Measurements from ENCODE around the gene BMP2K.
"Not testable (repeated sequence)": the region's sequence is repeated elsewhere in the genome, so short reads cannot be mapped to it uniquely, and the experiment has no call there.

Gene BMP2K

DNA sequence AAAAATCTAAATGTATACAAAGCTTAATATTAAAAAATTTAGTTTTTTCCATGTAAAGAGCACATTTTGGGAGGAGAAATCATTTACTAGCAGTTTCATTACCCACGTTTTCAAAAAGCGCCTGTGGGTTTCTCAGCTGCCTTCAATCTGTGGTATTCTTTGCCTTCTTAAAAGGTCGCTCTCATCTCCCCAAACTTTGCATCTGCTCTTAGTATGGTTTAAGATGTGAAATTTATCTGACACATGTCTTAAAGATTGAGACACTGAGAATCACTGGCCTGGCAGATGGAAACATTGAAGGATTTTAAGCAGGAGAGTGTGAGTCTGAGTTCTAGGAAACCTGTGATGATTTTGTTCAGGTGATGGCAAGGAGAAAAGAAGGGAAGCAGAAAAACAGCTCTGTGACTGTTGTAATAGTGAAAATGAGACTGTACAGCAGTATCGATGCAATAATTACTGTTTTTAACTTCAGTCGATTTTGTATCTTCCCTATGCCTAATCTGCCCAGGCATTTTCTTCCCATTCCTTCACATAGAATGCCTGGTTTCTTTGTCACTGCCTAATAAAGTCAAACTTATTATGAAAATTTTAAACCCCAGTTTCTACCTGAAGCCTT, 87.2 kb downstream of the BMP2K start:
- no peak for DNase-seq (ENCODE audit: low read depth)

DNA sequence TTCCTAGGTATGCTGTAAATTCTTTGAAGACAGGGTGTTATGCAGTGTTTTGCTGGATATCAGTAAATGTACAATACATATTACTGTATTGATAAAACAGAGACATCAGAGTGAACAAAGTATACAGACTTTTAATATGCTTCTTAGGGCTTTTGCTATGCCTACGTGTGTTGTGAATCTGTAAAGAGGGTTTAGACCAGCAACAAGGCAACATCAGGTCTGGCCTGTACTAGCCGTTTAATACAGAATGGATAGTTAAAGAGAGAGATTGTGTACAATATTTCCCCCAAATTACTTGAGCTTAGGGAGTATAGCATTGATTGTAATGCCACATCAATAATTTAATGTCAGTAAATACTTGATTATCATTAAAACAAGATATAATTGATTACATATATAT, 87.8 kb downstream of the BMP2K start:
- no peak for DNase-seq (ENCODE audit: low read depth)

DNA sequence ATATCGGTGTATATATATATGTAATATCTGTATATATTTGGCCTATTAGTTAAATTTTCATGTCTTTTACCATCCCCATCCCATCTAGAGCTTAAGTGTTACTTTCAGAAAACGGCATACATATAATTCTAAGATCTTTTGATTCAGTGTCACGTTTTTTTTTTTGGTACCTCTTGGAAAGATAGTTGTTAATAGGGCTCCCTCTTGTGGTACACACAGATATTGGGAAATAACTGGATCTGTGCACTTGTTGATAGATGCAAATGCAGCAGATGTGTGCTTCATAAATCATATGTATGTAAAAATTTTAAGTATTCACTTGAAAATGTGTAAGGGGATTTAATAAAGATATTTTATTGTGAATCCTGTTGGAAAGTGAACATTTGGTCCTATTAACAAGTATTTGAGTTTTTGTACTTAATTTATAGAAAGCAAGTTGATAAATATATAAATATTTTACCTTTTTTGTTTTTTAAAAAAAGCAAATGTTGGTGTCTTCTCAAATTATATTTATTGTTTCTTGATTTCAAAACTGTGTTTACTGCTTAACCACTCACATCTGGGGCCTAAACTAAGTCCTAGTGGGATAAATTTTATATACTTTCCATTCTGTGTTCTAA, 88.4 kb downstream of the BMP2K start:
- peak; percentile 76 for DNase-seq (ENCODE audit: low read depth)

DNA sequence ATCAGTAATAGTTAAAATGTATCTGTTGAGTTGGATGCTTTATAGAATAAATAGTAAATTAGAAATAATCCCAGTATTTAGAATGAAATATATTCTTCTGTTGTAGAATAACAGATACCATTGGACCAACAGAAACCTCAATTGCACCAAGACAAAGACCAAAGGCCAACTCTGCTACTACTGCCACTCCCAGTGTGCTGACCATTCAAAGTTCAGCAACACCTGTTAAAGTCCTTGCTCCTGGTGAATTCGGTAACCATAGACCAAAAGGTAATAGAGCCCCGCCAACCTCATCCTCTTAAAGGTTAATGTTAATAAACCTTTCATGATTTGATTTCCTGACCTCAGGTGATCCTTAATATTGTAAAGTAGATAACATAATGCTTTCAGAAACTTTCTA, 89.3 kb downstream of the BMP2K start:
- DNase-seq (ENCODE audit: low read depth) = no peak

DNA sequence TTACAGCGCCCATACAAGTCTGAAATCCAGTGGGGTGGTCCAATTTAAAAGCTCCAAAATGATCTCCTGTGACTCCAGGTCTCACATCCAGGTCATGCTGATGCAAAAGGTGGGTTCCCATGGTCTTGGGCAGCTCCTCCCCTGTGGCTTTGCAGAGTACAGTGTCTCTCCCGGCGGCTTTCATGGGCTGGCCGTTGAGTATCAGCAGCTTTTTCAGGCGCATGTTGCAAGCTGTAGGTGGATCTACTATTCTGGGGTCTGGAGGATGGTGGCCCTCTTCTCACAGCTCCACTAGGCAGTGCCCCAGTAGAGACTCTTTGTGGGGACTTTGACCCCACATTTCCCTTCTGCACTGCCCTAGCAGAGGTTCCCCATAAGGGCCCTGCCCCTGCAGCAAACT, 92.6 kb downstream of the BMP2K start:
- DNase-seq (ENCODE audit: low read depth) = not testable (repeated sequence)

DNA sequence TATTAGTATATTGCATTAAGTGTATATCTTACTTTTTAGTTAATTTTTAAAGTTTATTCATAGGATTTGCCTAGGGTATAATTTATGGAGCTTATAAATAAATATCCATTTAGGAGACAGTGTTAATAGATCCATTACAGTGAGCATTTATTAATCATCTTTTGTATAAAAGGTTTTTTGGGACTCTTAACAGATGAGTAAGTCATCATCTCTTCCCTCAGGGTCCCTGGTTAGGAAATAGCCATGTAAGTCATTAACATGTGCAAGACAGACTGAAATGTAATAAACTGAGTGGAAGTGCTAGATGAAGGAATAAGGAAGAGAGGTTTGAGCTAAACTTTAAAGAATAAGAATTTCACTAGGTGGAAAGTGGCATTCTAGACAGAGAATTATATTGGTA, 93.9 kb downstream of the BMP2K start:
- no peak for DNase-seq (ENCODE audit: low read depth)

DNA sequence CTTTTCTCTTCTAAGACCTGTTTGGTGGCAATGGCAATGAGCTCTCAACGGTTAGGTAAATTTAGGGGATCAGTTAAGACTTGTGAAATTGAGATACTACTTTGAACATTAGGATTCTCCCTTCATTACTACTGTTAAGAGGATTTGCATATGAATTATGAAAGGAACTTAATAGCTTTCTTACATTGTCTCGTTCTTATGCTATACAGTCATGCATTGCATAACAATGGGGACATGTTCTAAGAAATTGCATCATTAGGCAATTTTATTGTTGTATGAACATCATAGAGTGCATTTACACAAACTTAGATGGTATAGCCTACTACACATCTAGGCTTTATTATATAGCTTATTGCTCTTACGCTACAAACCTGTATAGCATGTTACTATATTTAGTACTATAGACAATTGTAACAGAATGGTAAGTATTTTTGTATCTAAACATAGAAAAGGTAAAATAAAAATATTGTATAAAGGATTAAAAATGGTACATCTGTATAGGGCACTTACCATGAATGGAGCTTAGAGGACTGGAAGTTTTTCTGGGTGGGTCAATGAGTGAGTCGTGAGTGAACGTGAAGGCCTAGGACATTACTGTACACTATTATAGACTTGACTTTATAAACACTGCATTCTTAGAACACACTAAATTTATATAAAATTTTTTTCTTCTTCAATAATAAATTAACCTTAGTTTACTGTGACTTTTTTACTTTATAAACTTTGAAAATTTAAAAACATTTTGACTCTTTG, 100.6 kb downstream of the BMP2K start:
- DNase-seq (ENCODE audit: low read depth) = peak; percentile 35

DNA sequence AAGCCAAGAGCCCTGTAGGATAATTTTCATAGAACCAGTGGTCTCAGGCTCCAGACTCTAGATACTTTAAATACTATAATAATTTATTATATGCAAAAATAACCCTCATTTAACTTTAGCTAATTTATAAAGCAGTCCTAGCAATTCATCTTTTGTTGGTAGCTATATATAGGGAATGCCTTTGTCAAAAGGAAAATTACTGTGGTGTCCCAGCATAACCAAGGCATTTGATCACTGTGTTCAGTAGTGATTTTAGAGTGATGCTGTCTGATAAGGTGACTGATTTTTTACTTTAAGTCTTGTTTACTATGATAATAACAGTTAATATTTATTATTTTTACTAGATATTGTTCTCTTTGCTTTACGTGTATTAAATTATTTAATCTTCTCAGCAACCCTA, 101.9 kb downstream of the BMP2K start:
- no peak for DNase-seq (ENCODE audit: low read depth)

DNA sequence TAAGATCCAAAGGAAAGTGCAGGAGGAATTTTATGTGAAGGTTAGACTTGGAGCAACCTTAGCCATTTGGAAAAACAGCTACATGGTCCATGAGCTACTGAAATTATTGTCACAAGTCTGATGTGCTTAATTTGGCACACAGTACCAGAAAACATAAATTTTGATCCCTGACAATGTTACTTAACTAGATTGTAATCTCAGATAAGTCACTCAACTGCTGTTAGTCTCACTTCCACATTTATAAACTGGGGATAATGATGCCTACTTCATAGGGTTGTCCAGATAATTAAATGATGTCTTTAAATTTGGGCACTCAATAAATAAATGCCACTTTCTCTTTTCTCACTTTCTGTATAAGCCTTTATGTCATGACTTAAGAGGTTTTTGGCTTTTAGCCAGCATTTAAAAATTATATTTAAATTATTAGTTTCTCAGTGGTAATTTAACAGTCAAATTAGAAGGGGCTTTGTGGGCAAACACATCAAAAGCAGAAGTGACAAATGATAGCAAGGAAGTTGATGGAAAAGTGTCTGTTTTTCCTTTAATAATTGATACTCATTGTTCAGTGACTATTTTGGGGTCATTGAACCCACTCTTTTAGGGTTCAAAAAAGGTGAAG, 104.8 kb downstream of the BMP2K start:
- no peak for DNase-seq (ENCODE audit: low read depth)

DNA sequence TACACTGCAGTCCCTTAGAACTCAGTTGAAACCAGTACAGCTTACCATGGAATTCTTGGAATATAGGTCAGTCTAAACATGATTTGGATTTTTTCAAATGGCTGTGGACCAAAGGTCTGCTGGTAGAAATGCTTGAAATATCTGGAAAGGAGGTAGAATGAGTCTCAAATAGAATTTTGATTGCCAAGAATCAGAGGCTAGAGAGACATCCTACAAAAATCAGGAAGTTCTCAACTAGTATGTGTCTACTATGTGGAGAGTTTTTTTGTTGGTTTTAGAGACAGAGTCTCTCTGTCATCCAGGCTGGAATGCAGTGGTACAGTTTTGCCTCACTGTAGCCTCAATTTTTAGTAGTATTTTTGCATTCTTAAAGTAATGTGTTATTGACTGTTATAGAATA, 109.4 kb downstream of the BMP2K start:
- DNase-seq (ENCODE audit: low read depth) = no peak

DNA sequence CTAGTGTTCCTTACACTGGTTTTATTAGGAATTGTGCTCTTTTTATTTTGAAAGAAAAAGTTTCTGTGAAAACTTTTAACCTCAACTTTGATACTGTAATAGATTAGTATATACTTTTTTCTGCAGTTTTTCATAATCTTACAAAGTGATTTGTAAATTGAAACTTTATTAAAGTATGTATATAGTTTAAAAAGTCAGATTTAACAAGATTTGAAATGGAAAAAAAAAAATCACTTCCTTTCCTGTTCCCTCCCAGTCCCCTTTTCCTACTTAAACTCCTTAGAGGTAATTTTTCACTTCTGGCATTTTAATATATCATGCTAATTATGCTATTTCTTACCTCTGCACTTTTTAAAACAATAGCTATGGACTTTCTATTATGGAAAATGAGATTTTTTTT, 113.8 kb downstream of the BMP2K start:
- no peak for DNase-seq (ENCODE audit: low read depth)

DNA sequence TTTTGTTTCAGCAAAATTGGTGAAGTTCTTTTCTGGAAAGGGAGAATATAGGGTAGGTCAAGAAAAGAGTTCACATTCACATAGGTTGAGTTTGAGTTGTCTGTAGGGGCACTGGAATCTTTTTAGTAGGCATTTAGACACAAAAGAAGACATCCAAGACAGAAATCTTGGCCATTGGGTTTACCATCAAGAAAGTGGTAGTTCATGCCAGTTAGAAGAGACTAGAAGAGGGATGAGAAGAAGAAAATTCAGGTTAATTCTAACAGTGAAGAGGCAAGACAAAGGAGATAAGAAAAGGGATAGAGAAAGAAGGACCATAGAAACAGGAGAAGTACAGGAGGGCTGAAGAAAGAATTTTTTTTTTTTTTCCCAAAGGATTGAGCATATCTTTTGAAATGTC, 123.2 kb downstream of the BMP2K start:
- DNase-seq (ENCODE audit: low read depth) = no peak

DNA sequence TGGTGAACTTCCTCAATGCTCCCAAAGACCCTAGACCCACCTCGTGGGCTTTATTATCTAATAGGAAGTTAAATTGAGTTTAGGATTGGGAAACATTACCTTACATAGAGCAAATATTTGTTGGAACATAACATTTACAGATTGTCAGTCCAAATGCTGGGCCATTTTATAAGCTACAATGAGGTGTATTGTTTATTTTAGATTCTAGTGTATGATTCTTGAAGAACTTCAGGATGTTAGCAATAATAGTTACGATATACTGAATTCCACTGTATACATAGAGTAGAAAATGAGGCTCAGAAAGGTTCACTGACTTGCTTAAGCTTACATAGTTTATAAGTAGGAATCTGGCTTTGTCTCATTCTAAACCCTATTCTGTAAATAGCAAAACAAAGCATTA, 125.7 kb downstream of the BMP2K start:
- DNase-seq (ENCODE audit: low read depth) = no peak

DNA sequence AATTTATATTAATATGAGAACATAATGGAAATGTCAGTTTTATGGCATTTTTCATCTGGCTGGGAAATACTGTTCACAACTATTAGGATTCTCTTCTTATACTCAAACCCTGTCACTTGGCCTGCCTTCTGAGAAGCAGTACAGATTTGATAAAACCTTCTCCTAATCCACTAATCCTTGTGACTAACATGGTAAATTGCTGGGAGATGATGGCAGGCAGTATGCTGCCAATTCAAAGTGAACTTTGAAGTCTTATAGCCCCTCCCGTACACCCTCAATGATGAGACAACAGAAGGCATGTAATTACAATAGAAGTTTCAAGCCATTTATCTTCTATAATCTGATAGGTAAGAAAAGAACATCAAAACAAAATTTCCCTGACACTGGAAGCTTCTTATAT, 126.1 kb downstream of the BMP2K start:
- no peak for DNase-seq (ENCODE audit: low read depth)

DNA sequence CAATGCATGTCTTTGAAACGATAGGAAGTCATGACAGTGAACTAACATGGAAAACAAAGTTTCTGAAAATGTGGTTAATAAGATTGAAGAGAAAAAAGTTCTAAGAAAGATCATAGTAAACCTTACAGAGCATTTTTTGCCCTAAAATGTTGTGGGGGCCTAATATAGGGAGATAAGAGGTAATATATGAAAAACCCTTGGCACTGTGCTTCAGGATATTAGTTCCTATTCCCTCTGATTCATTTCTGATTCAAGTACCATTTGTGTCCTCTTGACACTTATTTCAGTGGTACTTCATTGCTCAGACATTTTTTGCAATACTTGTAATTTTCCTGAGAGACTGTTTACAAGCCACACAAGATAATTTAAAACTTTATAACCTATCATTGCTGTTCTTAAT, 128.0 kb downstream of the BMP2K start:
- no peak for DNase-seq (ENCODE audit: low read depth)

DNA sequence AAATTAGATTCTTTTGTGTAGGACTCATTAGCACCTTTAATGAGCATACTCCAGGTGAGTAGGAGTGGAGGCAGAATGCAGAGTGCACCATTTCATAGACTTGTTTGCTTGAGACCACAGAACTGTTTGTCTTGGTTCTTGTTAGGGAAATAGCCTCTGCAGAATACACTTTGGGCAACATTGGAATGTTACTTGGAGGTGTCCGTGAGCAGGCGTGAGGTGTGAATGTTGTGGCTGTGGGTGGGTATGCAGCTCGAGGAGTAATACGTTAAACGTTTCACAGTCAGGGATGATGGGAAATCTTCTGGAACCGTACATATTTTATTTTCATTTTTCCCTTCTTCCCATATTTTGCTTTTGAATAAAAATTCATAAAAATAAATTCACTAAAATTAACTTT, 131.5 kb downstream of the BMP2K start:
- no peak for DNase-seq (ENCODE audit: low read depth)

DNA sequence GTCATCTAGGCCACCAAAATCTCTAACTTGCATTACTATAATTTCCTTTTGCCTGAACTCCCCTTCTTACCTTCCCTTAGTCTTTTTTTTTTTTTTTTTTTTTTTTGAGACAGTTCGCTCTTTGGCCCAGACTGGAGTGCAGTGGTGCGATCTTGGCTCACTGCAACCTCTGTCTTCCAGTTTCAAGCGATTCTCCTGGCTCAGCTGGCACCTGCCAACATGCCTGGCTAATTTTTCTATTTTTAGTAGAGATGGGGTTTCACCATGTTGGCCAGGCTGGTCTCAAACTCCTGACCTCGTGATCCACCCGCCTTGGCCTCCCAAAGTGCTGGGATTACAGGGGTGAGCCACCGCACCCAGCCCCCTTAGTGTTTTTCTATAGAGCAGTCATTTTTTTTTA, 132.8 kb downstream of the BMP2K start:
- not testable (repeated sequence) for DNase-seq (ENCODE audit: low read depth)

DNA sequence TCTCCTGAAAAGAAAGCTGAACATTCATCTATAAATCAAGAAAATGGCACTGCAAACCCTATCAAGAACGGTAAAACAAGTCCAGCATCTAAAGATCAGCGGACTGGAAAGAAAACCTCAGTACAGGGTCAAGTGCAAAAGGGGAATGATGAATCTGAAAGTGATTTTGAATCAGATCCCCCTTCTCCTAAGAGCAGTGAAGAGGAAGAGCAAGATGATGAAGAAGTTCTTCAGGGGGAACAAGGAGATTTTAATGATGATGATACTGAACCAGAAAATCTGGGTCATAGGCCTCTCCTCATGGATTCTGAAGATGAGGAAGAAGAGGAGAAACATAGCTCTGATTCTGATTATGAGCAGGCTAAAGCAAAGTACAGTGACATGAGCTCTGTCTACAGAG, 134.5 kb downstream of the BMP2K start:
- DNase-seq (ENCODE audit: low read depth) = no peak

DNA sequence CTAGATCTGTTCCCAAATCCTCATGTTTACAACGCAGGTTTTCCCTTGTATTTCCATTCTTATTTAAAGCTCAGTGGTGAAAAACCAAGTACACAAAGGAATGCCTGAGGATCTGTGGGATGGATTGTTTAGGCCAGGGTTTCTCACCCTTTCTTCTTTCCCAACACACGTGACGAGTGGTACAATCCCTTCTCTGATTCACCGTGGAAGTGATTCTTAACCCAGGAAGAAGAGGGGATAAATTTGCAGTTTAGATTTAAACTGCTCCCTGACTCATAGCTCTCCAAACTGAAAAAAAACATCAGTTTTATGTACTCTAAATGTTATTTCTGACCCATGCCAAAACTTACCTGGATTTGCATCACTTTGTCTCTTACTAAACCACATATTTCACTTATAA, 146.1 kb downstream of the BMP2K start:
- peak; percentile 14 for DNase-seq (ENCODE audit: low read depth)

DNA sequence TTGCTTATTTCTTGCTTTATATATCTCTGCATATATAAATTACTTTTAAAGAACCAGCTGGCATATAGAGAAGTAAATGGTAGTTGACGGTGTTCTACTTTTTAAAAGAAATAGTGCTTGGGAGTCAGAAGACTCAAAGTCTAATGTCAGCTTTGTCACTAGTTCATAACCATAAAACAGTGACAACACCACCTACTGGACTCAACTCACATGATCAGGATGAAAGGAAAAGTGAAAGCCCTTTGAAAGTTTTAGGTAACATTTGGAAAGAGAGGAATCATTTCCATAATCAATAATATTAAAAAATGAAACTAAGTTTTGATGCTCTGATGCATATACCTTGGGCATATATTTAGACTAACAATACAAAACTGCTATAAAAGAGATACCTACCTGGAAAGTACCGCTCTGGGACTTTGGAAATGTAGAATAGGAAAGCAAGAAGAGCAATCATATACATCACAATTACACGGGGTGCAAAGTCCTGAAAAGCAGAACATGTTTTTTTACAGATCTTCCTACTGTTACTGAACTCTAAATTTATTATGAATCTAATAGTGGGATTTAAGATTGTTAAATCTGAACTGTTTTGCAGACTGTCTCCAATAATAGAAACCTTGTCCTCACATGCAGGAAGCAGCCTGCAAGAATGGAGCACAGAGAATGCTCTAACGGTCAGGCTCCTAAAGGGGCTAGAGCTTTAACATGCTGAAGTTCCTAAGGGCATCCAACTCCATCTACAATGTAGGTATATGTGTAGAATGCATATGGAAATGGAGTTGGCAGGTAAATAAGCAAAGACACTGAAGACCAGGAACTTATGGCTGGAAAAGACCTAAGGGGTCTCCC, 147.5 kb downstream of the BMP2K start:
- DNase-seq (ENCODE audit: low read depth) = no peak

DNA sequence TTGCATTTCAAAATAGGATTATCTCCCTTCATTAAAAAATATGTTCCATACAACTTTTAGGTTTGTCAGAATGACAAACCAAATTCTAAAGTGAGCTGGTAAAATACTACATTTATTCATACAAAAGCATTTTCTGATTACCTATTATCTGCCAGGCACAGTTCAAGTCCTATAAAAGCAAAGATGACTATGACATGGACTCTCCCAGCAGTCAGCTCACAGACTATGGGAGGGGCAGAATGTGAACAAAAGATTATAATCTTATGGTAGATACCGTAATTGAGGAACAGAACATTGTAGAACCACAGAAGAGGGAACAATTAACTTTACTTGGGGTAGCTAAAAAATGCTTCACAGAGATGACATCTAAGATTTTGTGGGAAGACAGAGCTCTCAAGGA, 150.7 kb downstream of the BMP2K start:
- DNase-seq (ENCODE audit: low read depth) = no peak

DNA sequence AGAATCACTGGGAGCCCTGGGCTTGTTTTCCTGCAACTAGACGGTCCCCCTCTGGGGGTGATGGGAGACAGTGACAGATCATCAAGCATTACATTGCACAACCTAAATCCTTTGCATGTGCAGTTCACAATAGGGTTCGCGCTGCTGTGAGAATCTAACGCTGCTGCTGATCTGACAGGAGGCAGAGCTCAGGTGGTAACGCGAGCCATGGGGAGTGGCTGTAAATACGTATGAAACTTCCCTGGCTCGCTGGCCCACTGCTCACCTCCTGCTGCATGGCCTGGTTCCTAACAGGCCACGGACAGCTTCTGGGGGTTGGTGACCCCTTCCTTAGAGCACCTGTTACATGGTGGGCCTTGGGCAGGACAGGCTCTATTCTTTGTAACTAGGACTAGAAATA, 152.7 kb downstream of the BMP2K start:
- DNase-seq (ENCODE audit: low read depth) = no peak
